NT2/D1 (cell line): Measurements from ENCODE around the gene CDH13.

Source experiments
- SUZ12 ChIP-seq: IDR thresholded peaks from 2 replicates; pipeline ENCODE4 v1.6.1; 2011; ENCODE audit not compliant: insufficient read length, insufficient read depth; ENCODE audit errors: extremely low read depth
- YY1 ChIP-seq: IDR thresholded peaks from 2 replicates; pipeline ENCODE4 v1.6.1; 2011; ENCODE audit not compliant: insufficient read length, insufficient read depth

GRCh38 chr16:82639263-82639662 is 12.5 kb downstream of the CDH13 start:
- no peak for TF ChIP-seq YY1
- TF ChIP-seq SUZ12, result no peak
